ENCODE data around the gene PLXNA4.
"Not testable (repeated sequence)": the region's sequence is repeated elsewhere in the genome, so short reads cannot be mapped to it uniquely, and the experiment has no call there.

DNA sequence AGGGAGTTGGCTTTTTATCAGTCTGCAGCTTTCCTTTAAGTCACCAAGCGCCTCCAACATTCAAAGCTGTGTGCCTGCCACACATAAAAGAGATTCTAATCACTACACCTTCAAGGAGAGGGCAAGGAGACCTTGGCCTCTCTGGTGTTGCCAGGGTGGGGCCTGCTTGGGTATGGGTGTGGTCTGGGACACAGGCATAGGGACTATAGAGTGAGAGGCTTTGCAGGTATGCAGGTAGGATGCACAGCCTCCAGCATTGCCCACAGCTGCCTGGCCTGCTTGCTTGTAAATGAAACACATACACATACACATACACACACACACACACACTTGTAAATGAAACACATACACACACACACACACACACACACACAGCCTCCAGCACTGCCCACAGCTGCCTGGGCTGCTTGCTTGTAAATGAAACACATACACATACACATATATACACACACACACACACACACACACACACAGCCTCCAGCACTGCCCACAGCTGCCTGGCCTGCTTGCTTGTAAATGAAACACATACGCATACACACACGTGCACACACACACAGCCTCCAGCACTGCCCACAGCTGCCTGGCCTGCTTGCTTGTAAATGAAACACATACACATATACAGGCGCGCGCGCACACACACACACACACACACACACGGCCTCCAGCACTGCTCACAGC lies 397.7 kb downstream of the PLXNA4 start:
- not testable (repeated sequence) for TF ChIP-seq CTCF (conservative IDR thresholded peaks at IDR 0.05); EZH2 (IDR thresholded peaks at IDR 0.05; ENCODE audit: low read depth)

Data from PC-9 (cell line).